ENCODE data around the gene NHSL1. TPM values are rescaled to one million over a fixed set of nuclear protein-coding genes. Genes with fewer than 3 reads are reported as not detected.

The NHSL1 gene
- total and polyA plus RNA-seq, 11 donors, result 13.9 to 103 (median 46.1) TPM

- Histone ChIP-seq H3K27me3 (no peaks in the 10 kb centered on the region), H3K4me1 (peaks cover 0 to 57% (median 41%) of the 10 kb centered on the region in 12 donors), H3K27ac (peak overlapping the region; percentile 3 to 92 (median 80)), H3K9me3 (no peaks in the 10 kb centered on the region), H3K36me3 (no peaks in the 10 kb centered on the region), H3K4me3 (peak overlapping the region; percentile 6 to 64 (median 52))
- TF ChIP-seq POLR2A (IDR thresholded peaks at IDR 0.05), result no peak
- TF ChIP-seq CTCF (IDR thresholded peaks at IDR 0.05), result no peak
- ATAC-seq (no peak), DNase-seq (no peak)
- WGBS, 4 donors, result 36 to 44% (median 40%) methylated on average over 3 of the region's 3 CpGs
- intact Hi-C loops (cut with DNase I), result loop anchor here in 1 of 10 donors (2.0 kb wide), 1 partner anchor 28 kb away; no protein-coding TSS in a partner anchor
Observed at GRCh38 chr6:138544501-138544900, 45.2 kb upstream of the NHSL1 start.

- Histone ChIP-seq H3K27ac (peak overlapping the region in 11 of 12 donors; percentile 47 to 92 (median 81)), H3K27me3 (no peaks in the 10 kb centered on the region), H3K4me1 (peaks cover 0 to 65% (median 49%) of the 10 kb centered on the region in 12 donors), H3K4me3 (peak overlapping the region in 10 of 12 donors; percentile 4 to 64 (median 54)), H3K36me3 (no peaks in the 10 kb centered on the region), H3K9me3 (no peaks in the 10 kb centered on the region)
- DNase-seq (no peak), ATAC-seq (no peak)
- intact Hi-C loops (cut with DNase I), result loop anchor here in 1 of 10 donors (2.0 kb wide), 1 partner anchor 29 kb away; no protein-coding TSS in a partner anchor
- WGBS, 4 donors, result 33 to 51% (median 39%) methylated on average over 4 of the region's 4 CpGs
- TF ChIP-seq CTCF (IDR thresholded peaks at IDR 0.05) (no peak), POLR2A (IDR thresholded peaks at IDR 0.05) (no peak)
Observed at GRCh38 chr6:138543657-138544056, 44.4 kb upstream of the NHSL1 start.

GRCh38 chr6:138541823-138542481 lies 42.7 kb upstream of the NHSL1 start:
- TF ChIP-seq POLR2A (IDR thresholded peaks at IDR 0.05) (no peak), CTCF (IDR thresholded peaks at IDR 0.05) (no peak)
- peak overlapping the region; percentile 64 to 92 (median 82) for H3K27ac ChIP-seq
- DNase-seq (no peak), ATAC-seq (no peak)
- intact Hi-C loops (cut with DNase I), result no loop called here
- 35 to 54% (median 47%) methylated on average over 6 of the region's 6 CpGs for WGBS, 4 donors
- peaks cover 0 to 79% (median 55%) of the 10 kb centered on the region in 12 donors for H3K4me1 ChIP-seq
- H3K4me3 ChIP-seq, result peak overlapping the region in 8 of 12 donors; percentile 2 to 64 (median 16)
- H3K9me3 ChIP-seq, result no peaks in the 10 kb centered on the region
- no peaks in the 10 kb centered on the region for H3K36me3 ChIP-seq
- H3K27me3 ChIP-seq, result no peaks in the 10 kb centered on the region

GRCh38 chr6:138540468-138540867 lies 41.2 kb upstream of the NHSL1 start:
- DNase-seq, result no peak
- intact Hi-C loops (cut with DNase I), result no loop called here
- H3K27ac ChIP-seq, result peak overlapping the region; percentile 64 to 92 (median 82)
- H3K27me3 ChIP-seq, result no peaks in the 10 kb centered on the region
- WGBS, 4 donors, result 27 to 39% (median 37%) methylated on average over 4 of the region's 4 CpGs
- peaks cover 0 to 82% (median 53%) of the 10 kb centered on the region in 12 donors for H3K4me1 ChIP-seq
- H3K4me3 ChIP-seq, result peak overlapping the region in 2 of 12 donors; percentile 3
- no peaks in the 10 kb centered on the region for H3K9me3 ChIP-seq
- H3K36me3 ChIP-seq, result no peaks in the 10 kb centered on the region
- TF ChIP-seq CTCF (IDR thresholded peaks at IDR 0.05) (no peak), POLR2A (IDR thresholded peaks at IDR 0.05) (no peak)
- peak; percentile 28 to 73 (median 56) for ATAC-seq
